Lung (tissue), 12 donors: Measurements from ENCODE around the gene ARHGEF7. TPM values are rescaled to one million over a fixed set of nuclear protein-coding genes. Genes with fewer than 3 reads are reported as not detected.

Experiments used
- ATAC-seq: fragments of 200-7000 bp; cut with Tn5 transposase; one replicate; pipeline ENCODE4 v1.9.1; 2020; ENCODE audit warnings: moderate number of reproducible peaks; ENCODE audit not compliant: insufficient read depth, low FRiP score
- DNase-seq, 3 donors: peaks; one replicate each; pipeline ENCODE4 v3.0.0-alpha.2; 2013 to 2017
- H3K27ac ChIP-seq, 2 donors: one replicate each; pipeline ENCODE4 v1.5.1; 2013; ENCODE audit warnings: mild to moderate bottlenecking in 2 of 2, moderate library complexity in 2 of 2, control low read depth in 1 of 2, inconsistent platforms in 1 of 2, low read depth in 1 of 2, low read length in 1 of 2
- H3K27me3 ChIP-seq, 3 donors: one replicate each; pipeline ENCODE4 v1.5.1; 2013; ENCODE audit warnings: low read length in 2 of 3; ENCODE audit not compliant: control insufficient read depth in 3 of 3, insufficient read depth in 3 of 3
- H3K36me3 ChIP-seq, 4 donors: one replicate each; pipeline ENCODE4 v1.5.1; 2013; ENCODE audit warnings: low read length in 4 of 4, mild to moderate bottlenecking in 1 of 4, moderate library complexity in 1 of 4; ENCODE audit not compliant: control insufficient read depth in 4 of 4, insufficient read depth in 4 of 4
- H3K4me1 ChIP-seq, 5 donors: one replicate each; pipeline ENCODE4 v1.5.1; 2013; ENCODE audit warnings: low read length in 5 of 5, mild to moderate bottlenecking in 2 of 5, moderate library complexity in 1 of 5; ENCODE audit not compliant: control insufficient read depth in 5 of 5, insufficient read depth in 5 of 5
- H3K4me3 ChIP-seq: one replicate; pipeline ENCODE4 v1.5.1; 2013; ENCODE audit warnings: mild to moderate bottlenecking, control low read depth, moderate library complexity
- H3K9ac ChIP-seq, 2 donors: one replicate each; pipeline ENCODE4 v1.5.1; 2013; ENCODE audit warnings: low read length in 2 of 2, control low read depth in 1 of 2; ENCODE audit not compliant: insufficient read depth in 1 of 2
- H3K9me3 ChIP-seq, 4 donors: one replicate each; pipeline ENCODE4 v1.5.1; 2013; ENCODE audit warnings: low read length in 3 of 4, mild to moderate bottlenecking in 1 of 4, moderate library complexity in 1 of 4; ENCODE audit not compliant: control insufficient read depth in 4 of 4, insufficient read depth in 3 of 4
- WGBS, 2 donors: extraction: QIAGEN DNeasy Blood & Tissue Kit; methylation state at CpG; one replicate each; pipeline ENCODE4 v1.1.7; 2013; 5-methylcytosine and 5-hydroxymethylcytosine counted together
- polyA plus RNA-seq, 2 donors: library from polyadenylated mRNA; stranded (reverse); fragments of 200-250 nt; gene quantifications; one replicate each; pipeline ENCODE4 v1.2.1, GENCODE V29; 2013
- total RNA-seq, 2 donors: library from RNA; depleted of rRNA in 1 of 2; stranded (reverse); fragments of >200 nt in 1 of 2; gene quantifications; one replicate each; pipeline ENCODE4 v1.2.1, GENCODE V29; 2014 to 2021
- TF ChIP-seq, protein P1 (sequence below): IDR thresholded peaks from 2 replicates; pipeline ENCODE4 v1.5.1; 2012; ENCODE audit warnings: mild to moderate bottlenecking; ENCODE audit errors: control extremely low read depth, extremely low read depth
- donor health status: control.
- donor health status: control.
- donor health status: Bipolar disorder and iron deficiency.
- donor health status: healthy.
- donor health status: DM: yes; HTN: yes; CAD: no.

ARHGEF7 gene
- total and polyA plus RNA-seq, 4 donors, result 20.9 to 143 (median 37.8) TPM

DNA sequence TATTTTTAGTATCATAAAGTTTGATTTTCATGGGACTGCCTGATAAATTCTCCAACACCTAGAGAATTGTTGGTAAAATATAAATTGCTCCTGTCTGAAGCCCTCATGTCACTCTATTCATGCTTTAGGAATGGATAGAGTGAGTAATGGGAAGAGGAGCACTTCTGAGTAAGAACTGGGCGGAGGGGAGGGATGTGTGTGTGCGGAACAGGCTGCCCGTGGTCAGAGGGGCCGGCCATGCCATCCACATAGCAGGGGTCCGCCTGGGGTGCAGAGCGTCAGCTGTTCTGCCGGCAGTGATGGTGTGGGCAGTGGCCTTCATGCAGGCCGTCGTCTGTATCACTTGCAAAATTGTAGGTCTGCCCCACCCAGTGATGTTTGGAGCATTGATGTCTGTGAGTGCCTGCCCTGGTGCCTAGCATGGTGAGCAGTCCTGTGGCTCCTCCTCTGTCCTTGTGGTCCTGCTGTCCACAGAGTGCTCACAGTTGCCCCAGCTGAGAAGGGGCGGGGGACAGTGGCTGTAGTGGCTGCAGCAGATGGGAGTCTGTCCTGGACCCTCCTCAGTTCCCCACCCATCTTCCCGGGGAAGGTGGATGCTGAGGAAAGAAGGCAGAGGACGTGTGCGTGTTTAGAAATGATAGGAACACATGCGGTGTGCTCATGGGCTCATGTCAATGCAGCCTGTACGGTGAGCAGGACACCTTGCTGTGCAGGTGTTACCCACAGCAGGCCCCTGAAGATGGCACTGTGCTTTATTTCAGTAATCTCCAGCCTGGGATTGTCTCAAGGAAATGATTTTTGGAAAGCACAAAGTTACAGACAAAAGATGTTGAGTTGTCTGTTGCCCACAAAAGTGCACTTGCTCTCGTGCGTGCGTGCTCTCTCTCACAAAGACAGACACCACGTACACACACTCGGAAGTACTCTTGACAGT, 155.9 kb downstream of the ARHGEF7 start:
- TF ChIP-seq, protein P1, sequence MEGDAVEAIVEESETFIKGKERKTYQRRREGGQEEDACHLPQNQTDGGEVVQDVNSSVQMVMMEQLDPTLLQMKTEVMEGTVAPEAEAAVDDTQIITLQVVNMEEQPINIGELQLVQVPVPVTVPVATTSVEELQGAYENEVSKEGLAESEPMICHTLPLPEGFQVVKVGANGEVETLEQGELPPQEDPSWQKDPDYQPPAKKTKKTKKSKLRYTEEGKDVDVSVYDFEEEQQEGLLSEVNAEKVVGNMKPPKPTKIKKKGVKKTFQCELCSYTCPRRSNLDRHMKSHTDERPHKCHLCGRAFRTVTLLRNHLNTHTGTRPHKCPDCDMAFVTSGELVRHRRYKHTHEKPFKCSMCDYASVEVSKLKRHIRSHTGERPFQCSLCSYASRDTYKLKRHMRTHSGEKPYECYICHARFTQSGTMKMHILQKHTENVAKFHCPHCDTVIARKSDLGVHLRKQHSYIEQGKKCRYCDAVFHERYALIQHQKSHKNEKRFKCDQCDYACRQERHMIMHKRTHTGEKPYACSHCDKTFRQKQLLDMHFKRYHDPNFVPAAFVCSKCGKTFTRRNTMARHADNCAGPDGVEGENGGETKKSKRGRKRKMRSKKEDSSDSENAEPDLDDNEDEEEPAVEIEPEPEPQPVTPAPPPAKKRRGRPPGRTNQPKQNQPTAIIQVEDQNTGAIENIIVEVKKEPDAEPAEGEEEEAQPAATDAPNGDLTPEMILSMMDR, result no peak
- Histone ChIP-seq H3K27me3 (no peaks in the 10 kb centered on the region), H3K9ac (no peak overlapping the region), H3K4me3 (no peak overlapping the region), H3K4me1 (peaks cover 0 to 2% (median 0%) of the 10 kb centered on the region in 5 donors), H3K27ac (no peak overlapping the region), H3K9me3 (no peaks in the 10 kb centered on the region), H3K36me3 (peaks cover 17 to 44% (median 26%) of the 10 kb centered on the region in 4 donors)
- ATAC-seq (no peak), DNase-seq (no peak)
- WGBS, 2 donors, result 94 to 96% methylated on average over 20 of the region's 20 CpGs

DNA sequence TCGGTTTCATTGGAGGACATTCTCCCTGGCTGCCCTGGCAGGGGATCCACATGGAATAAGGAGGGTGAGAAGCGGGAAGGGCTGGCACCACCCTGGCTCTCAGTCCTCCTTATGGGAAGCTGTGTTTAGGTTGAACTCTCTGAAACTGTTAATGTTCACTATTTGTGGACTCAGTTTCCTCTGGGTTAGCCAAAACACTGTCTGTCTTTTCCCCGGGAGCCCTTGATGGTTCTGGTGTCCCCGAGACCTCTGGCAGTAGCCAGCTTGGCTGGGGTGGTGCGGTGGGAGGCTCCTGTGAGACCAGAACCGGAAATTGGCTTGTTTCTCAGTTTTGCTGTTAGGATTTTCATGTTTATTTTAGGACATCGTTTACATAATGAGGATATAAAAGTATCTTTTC, 157.0 kb downstream of the ARHGEF7 start:
- Histone ChIP-seq H3K36me3 (peaks cover 16 to 44% (median 26%) of the 10 kb centered on the region in 4 donors), H3K4me3 (no peak overlapping the region), H3K9ac (no peak overlapping the region), H3K4me1 (peaks cover 0 to 2% (median 0%) of the 10 kb centered on the region in 5 donors), H3K9me3 (no peaks in the 10 kb centered on the region), H3K27me3 (no peaks in the 10 kb centered on the region), H3K27ac (no peak overlapping the region)
- no peak for ATAC-seq
- no peak for DNase-seq
- WGBS, 2 donors, result 73 to 79% methylated on average over 7 of the region's 7 CpGs
- TF ChIP-seq, protein P1, result no peak

DNA sequence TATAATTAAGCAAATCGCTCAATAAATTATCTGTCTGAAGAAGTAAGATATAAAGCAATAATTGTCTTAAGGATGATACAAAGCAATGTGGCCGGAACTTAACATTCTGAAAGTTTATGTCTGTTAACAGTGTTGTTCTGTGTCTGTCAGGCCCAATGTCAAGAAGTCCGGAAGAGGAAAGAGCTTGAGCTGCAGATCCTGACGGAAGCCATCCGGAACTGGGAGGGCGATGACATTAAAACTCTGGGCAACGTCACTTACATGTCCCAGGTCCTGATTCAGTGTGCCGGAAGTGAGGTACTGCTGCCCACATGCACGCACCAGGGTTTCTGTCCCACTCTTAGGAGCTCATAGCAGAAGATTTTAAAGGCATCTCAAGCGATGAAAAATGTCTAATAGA, 160.3 kb downstream of the ARHGEF7 start:
- Histone ChIP-seq H3K4me3 (no peak overlapping the region), H3K9me3 (no peaks in the 10 kb centered on the region), H3K27ac (no peak overlapping the region), H3K36me3 (peaks cover 10 to 38% (median 31%) of the 10 kb centered on the region in 4 donors), H3K27me3 (no peaks in the 10 kb centered on the region), H3K4me1 (peaks cover 0 to 22% (median 4%) of the 10 kb centered on the region in 5 donors), H3K9ac (no peak overlapping the region)
- no peak for DNase-seq
- 91 to 94% methylated on average over 10 of the region's 10 CpGs for WGBS, 2 donors
- ATAC-seq, result no peak
- TF ChIP-seq, protein P1, result no peak
